ENCODE measurements around the gene ERH.

- TF ChIP-seq TAF1 (IDR thresholded peaks at IDR 0.05; ENCODE audit: low read depth), result no peak
- TF ChIP-seq RAD21 (IDR thresholded peaks at IDR 0.05; ENCODE audit: low read depth), result no peak
- TF ChIP-seq TEAD4 (IDR thresholded peaks at IDR 0.05), result no peak
- TF ChIP-seq MAX (IDR thresholded peaks at IDR 0.05), result no peak
- no peak for TF ChIP-seq EP300 (IDR thresholded peaks at IDR 0.05; ENCODE audit: borderline replicate concordance)
- TF ChIP-seq CEBPB (IDR thresholded peaks at IDR 0.05), result no peak
- no peak for TF ChIP-seq NFIC (IDR thresholded peaks at IDR 0.05)
- TF ChIP-seq REST (IDR thresholded peaks at IDR 0.05; ENCODE audit: low read depth), result no peak
- no peak for TF ChIP-seq FOXM1 (IDR thresholded peaks at IDR 0.05; ENCODE audit: borderline replicate concordance, low read depth)
- TF ChIP-seq YY1 (IDR thresholded peaks at IDR 0.05; ENCODE audit: low read depth), result no peak
- no peak for TF ChIP-seq EGR1 (IDR thresholded peaks at IDR 0.05)
Measured at GRCh38 chr14:69400154-69400553, 2.1 kb upstream of the ERH start.
